Measurements from ENCODE around the gene PAQR9.

The PAQR9 gene

DNA sequence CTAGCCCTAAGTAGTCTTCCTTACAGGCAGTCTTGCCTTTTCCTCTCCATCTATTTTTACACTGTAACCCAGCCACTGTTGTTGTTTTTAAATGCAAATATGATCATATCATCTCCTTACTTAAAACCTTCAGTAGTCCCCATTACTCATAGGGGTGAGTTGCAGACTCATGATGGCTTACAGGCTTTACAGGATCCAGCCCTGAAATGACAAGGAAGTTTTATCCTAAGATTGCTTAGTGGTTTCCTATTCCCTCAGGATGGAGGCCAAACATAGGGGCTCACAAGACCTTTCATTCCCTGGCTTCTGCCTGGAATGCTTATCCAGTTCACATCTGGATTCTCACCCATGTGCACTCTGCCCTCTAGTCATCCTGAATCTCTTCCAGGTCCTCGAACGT is 46.9 kb downstream of the PAQR9 start:
- no peak overlapping the region for H3K4me3 ChIP-seq (ENCODE audit: low read depth, low read length)
- no peak for TF ChIP-seq CTCF (IDR thresholded peaks at IDR 0.05; ENCODE audit: low read depth, low read length)

- TF ChIP-seq CTCF (IDR thresholded peaks at IDR 0.05; ENCODE audit: low read depth, low read length): no peak
- no peak overlapping the region for H3K4me3 ChIP-seq (ENCODE audit: low read depth, low read length)
Observed at GRCh38 chr3:142915636-142916035, 47.8 kb downstream of the PAQR9 start.

GRCh38 chr3:142914286-142914811 is 49.1 kb downstream of the PAQR9 start:
- TF ChIP-seq CTCF (IDR thresholded peaks at IDR 0.05; ENCODE audit: low read depth, low read length): no peak

DNA sequence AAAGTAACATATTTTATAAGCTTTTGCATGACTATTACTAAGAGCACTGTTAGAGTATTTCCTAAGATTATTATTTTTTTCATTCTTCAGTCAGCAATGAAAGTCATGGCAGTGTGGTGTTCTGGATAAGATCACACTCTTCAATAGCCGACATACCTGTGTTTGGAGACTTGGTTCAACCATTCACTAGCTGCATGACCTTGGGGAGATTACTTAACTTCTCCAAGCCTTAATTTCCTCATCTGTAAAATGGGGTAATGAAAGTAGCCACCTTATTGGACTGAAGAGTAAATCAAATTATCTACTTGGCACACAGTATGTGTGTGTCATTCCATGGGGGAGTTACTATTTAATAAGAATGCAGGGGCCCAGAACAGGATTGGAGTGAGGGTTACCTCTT is 50.0 kb downstream of the PAQR9 start:
- no peak for TF ChIP-seq CTCF (IDR thresholded peaks at IDR 0.05; ENCODE audit: low read depth, low read length)

More at GRCh38 chr3:142914286-142914811, 49.1 kb downstream of the PAQR9 start:
- H3K4me3 ChIP-seq (ENCODE audit: low read depth, low read length): no peak overlapping the region

GRCh38 chr3:142912402-142913172 is 50.9 kb downstream of the PAQR9 start:
- no peak overlapping the region for H3K4me3 ChIP-seq (ENCODE audit: low read depth, low read length)
- TF ChIP-seq CTCF (IDR thresholded peaks at IDR 0.05; ENCODE audit: low read depth, low read length): no peak

More for the DNA sequence above, 50.0 kb downstream of the PAQR9 start:
- H3K4me3 ChIP-seq (ENCODE audit: low read depth, low read length): no peak overlapping the region
